K562 (cell line): ENCODE results near the gene SKOR1. TPM values are rescaled to one million over a fixed set of nuclear protein-coding genes. Genes with fewer than 3 reads are reported as not detected.

Experiments
- ATAC-seq: fragments of 200-7000 bp; cut with Tn5 transposase; 3 replicates; pipeline ENCODE4 v1.9.1; 2020; ENCODE audit warnings: moderate library complexity
- BruUV-seq: library from RNA; stranded (reverse); fragments of 400-500 nt; replicated peaks from 2 replicates; lab custom pipeline; 2021; lab: Mats Ljungman, UMichigan
- CTCF ChIA-PET: fragments of 300-600 bp; formaldehyde crosslinking; extraction: SDS; loops from one replicate; lab custom pipeline; 2021; ENCODE audit warnings: low intra/inter-chr PET ratio; lab: Yijun Ruan, JAX
- POLR2A ChIA-PET: fragments of 300-600, 350-650 bp; sonication (Branson Sonifier 250); formaldehyde crosslinking; extraction: SDS; loops from one replicate; lab custom pipeline; 2021; ENCODE audit warnings: antibody characterized with exemption, inconsistent platforms; lab: Yijun Ruan, JAX
- DNase-seq, 4 experiments: peaks; one replicate each; pipeline versions ENCODE4 v3.0.0 to v3.0.0-alpha.2; 2011 to 2018; ENCODE audit warnings: low spot score in 3 of 4, mixed read lengths in 3 of 4; ENCODE audit errors: extremely low read depth in 1 of 4
- FAIRE-seq: peaks from 2 replicates; lab custom pipeline; 2011; peaks lifted over from hg19 to GRCh38; lab: Jason Lieb, UNC
- H2AFZ ChIP-seq: 2 replicates; pipeline ENCODE4 v1.6.0; 2011; ENCODE audit warnings: low read depth, low read length, control low read depth, inconsistent platforms
- H3K27ac ChIP-seq: fragments of 200-600 bp; 3 replicates; pipeline ENCODE4 v1.8.0; 2011; ENCODE audit warnings: low read depth, mild to moderate bottlenecking, control low read depth, inconsistent platforms, low read length, moderate library complexity, mixed read lengths; ENCODE audit errors: extremely low read depth
- H3K27me3 ChIP-seq, 2 experiments: fragments of 300-600 bp in 1 of 2; 2 replicates in 1 of 2; 3 replicates in 1 of 2; pipeline versions ENCODE4 v1.6.0 to v1.8.0; 2011; ENCODE audit warnings: inconsistent platforms in 2 of 2, low read length in 2 of 2, mild to moderate bottlenecking in 1 of 2, mixed read lengths in 1 of 2, moderate library complexity in 1 of 2; ENCODE audit not compliant: control insufficient read depth in 2 of 2, insufficient read depth in 2 of 2
- H3K36me3 ChIP-seq: fragments of 300-600 bp; 3 replicates; pipeline ENCODE4 v1.8.0; 2011; ENCODE audit warnings: mild to moderate bottlenecking, low read length, inconsistent platforms; ENCODE audit not compliant: control insufficient read depth, insufficient read depth
- H3K4me1 ChIP-seq, 2 experiments: fragments of 200-600 bp in 1 of 2; replicated peaks in 1 of 2; 2 replicates in 1 of 2; 3 replicates in 1 of 2; pipeline versions ENCODE4 v1.5.1 to v1.8.0; 2011; ENCODE audit warnings: inconsistent platforms in 2 of 2, low read length in 2 of 2, mild to moderate bottlenecking in 1 of 2, mixed read lengths in 1 of 2, moderate library complexity in 1 of 2; ENCODE audit not compliant: control insufficient read depth in 2 of 2, insufficient read depth in 2 of 2
- H3K4me2 ChIP-seq: 2 replicates; pipeline ENCODE4 v1.6.1; 2011; ENCODE audit warnings: low read length, control low read depth, inconsistent platforms, mixed read lengths; ENCODE audit not compliant: insufficient read depth
- H3K4me3 ChIP-seq: fragments of 200-600 bp; sonication (generic), shearing (Covaris generic); 2 replicates; pipeline ENCODE4 v1.5.1; 2016; ENCODE audit warnings: control low read depth, inconsistent platforms
- H3K79me2 ChIP-seq: fragments of 200-600 bp; 3 replicates; pipeline ENCODE4 v1.8.0; 2011; ENCODE audit warnings: low read length, inconsistent platforms; ENCODE audit not compliant: control insufficient read depth, insufficient read depth
- H3K9ac ChIP-seq, 2 experiments: 2 replicates each; pipeline versions ENCODE4 v1.6.0 to v1.6.1; 2011; ENCODE audit warnings: low read depth in 2 of 2, low read length in 2 of 2, control low read depth in 1 of 2, inconsistent platforms in 1 of 2, mild to moderate bottlenecking in 1 of 2, mixed read lengths in 1 of 2; ENCODE audit not compliant: insufficient read depth in 1 of 2
- H3K9me1 ChIP-seq: one replicate; pipeline ENCODE4 v1.6.0; 2011; ENCODE audit warnings: inconsistent platforms, mild to moderate bottlenecking, low read length, moderate library complexity; ENCODE audit not compliant: control insufficient read depth, insufficient read depth
- H3K9me3 ChIP-seq: replicated peaks from 2 replicates; pipeline ENCODE4 v1.5.1; 2011; ENCODE audit warnings: low read depth, low read length, inconsistent platforms; ENCODE audit not compliant: control insufficient read depth, insufficient read depth
- H4K20me1 ChIP-seq: replicated peaks from 2 replicates; pipeline ENCODE4 v1.6.1; 2011; ENCODE audit warnings: low read length, inconsistent platforms, mixed read lengths; ENCODE audit not compliant: control insufficient read depth, insufficient read depth
- BACH1 ChIP-seq: fragments of 200-800 bp; sonication (Bioruptor generic); IDR thresholded peaks from 2 replicates; pipeline ENCODE4 v1.6.1; 2016; ENCODE audit warnings: missing genetic modification characterization, missing compliant biosample characterization
- CREB1 ChIP-seq, 2 experiments: sonication (generic) in 1 of 2; formaldehyde crosslinking in 1 of 2; IDR thresholded peaks; 2 replicates each; pipeline versions ENCODE4 v1.6.1 to v1.8.0; 2012 to 2022; ENCODE audit warnings: inconsistent platforms in 1 of 2, mild to moderate bottlenecking in 1 of 2, missing genetic modification reagents in 1 of 2, moderate library complexity in 1 of 2
- CREBBP ChIP-seq: IDR thresholded peaks from one replicate; pipeline ENCODE4 v1.6.1; 2012; ENCODE audit warnings: low read depth, mild to moderate bottlenecking, control low read depth, inconsistent platforms, low read length
- ETV1 ChIP-seq: fragments of 450-650 bp; conservative IDR thresholded peaks from 2 replicates; pipeline ENCODE4 v1.6.1; 2016; ENCODE audit warnings: missing genetic modification characterization, control low read depth, low read depth, missing compliant biosample characterization
- FOSL1 ChIP-seq: fragments of 200-800 bp; sonication (Bioruptor generic); conservative IDR thresholded peaks from 2 replicates; pipeline ENCODE4 v1.6.1; 2016; ENCODE audit warnings: missing genetic modification characterization, missing compliant biosample characterization
- FOXP1 ChIP-seq: sonication (generic); formaldehyde crosslinking; IDR thresholded peaks from 2 replicates; pipeline ENCODE4 v1.8.0; 2022; ENCODE audit warnings: mild to moderate bottlenecking, missing genetic modification reagents
- HNRNPLL ChIP-seq: fragments of 200-400 bp; formaldehyde crosslinking; IDR thresholded peaks from 2 replicates; pipeline ENCODE4 v1.6.1; 2017; ENCODE audit warnings: low read length, low read depth, mild to moderate bottlenecking; ENCODE audit not compliant: poor library complexity, severe bottlenecking
- RBBP5 ChIP-seq: fragments of 200-600 bp; sonication (generic); IDR thresholded peaks from 2 replicates; pipeline ENCODE4 v1.6.1; 2012; ENCODE audit warnings: borderline replicate concordance, mild to moderate bottlenecking, low read length, control low read depth, inconsistent platforms; ENCODE audit not compliant: insufficient read depth, poor library complexity, severe bottlenecking
- SMC3 ChIP-seq: conservative IDR thresholded peaks from 2 replicates; pipeline ENCODE4 v1.6.1; 2011; ENCODE audit warnings: low read depth, low read length, improper control_type of control experiment; ENCODE audit not compliant: insufficient read depth
- STAT5A ChIP-seq: IDR thresholded peaks from 2 replicates; pipeline ENCODE4 v1.6.1; 2012; ENCODE audit warnings: low read length, inconsistent platforms, borderline replicate concordance
- YBX1 ChIP-seq: fragments of 450-650 bp; IDR thresholded peaks from 2 replicates; pipeline ENCODE4 v1.7.1; 2016; ENCODE audit warnings: mild to moderate bottlenecking
- ZC3H4 ChIP-seq: sonication (generic); formaldehyde crosslinking; IDR thresholded peaks from 2 replicates; pipeline ENCODE4 v1.9.0; 2021; ENCODE audit warnings: missing genetic modification reagents, borderline replicate concordance
- ZFX ChIP-seq: sonication (generic); formaldehyde crosslinking; IDR thresholded peaks from 2 replicates; pipeline ENCODE4 v1.8.0; 2022; ENCODE audit warnings: mild to moderate bottlenecking, missing genetic modification reagents, moderate library complexity
- ZKSCAN8 ChIP-seq: fragments of 200-800 bp; sonication (Bioruptor generic); IDR thresholded peaks from 2 replicates; pipeline ENCODE4 v1.6.1; 2016; ENCODE audit warnings: missing genetic modification characterization, missing compliant biosample characterization
- ZSCAN32 ChIP-seq: fragments of 450-650 bp; formaldehyde crosslinking; IDR thresholded peaks from 2 replicates; pipeline ENCODE4 v1.4.0; 2020; ENCODE audit warnings: mild to moderate bottlenecking, moderate library complexity
- WGBS: fragments of 100-300 bp; shearing (Covaris generic); methylation state at CpG from one replicate; pipeline ENCODE4 v1.1.6; 2016; ENCODE audit warnings: low coverage, mixed read lengths; ENCODE audit not compliant: insufficient coverage; ENCODE audit errors: missing lambda C conversion rate; 5-methylcytosine and 5-hydroxymethylcytosine counted together
- in situ Hi-C: fragments of 300-500 bp; cut with MboI; formaldehyde crosslinking; loops from 4 replicates; pipeline ENCODE4 v1.15.0; 2018; ENCODE audit warnings: inconsistent platforms, mixed read lengths
- intact Hi-C: fragments of 100-400 bp; cut with micrococcal nuclease; formaldehyde crosslinking; loops from 2 replicates; pipeline ENCODE4 v1.14.2; 2022
- polyA plus RNA-seq, 8 experiments: library from polyadenylated mRNA; depleted of rRNA in 4 of 8; stranded (reverse) in 5 of 8; unstranded in 3 of 8; fragments of >200 nt; fragmentation: Nextera tagmentation in 2 of 8; fragmentation: Illumina TruSeq in 1 of 8; extraction: Ambion mirVana in 2 of 8; extraction: Trizol in 1 of 8; gene quantifications; 2 replicates each; pipeline versions ENCODE4 v1.2.1 to v1.2.3, GENCODE V29; 2011 to 2014; ENCODE audit warnings: inconsistent platforms in 1 of 8, missing spikeins in 1 of 8
- total RNA-seq, 7 experiments: library from RNA; depleted of rRNA in 6 of 7; stranded (reverse); fragments of >200 nt in 6 of 7; fragmentation: Illumina TruSeq in 2 of 7; extraction: Trizol in 2 of 7; gene quantifications; 2 replicates each; pipeline versions ENCODE4 v1.2.1 to v1.2.3, GENCODE V29; 2011 to 2021; ENCODE audit warnings: low replicate concordance in 1 of 7
- TF ChIP-seq, protein P1 (sequence below): sonication (generic); formaldehyde crosslinking; IDR thresholded peaks from 2 replicates; pipeline ENCODE4 v1.8.1; 2023; ENCODE audit warnings: mild to moderate bottlenecking, missing genetic modification reagents
- TF ChIP-seq, protein P2 (sequence below): fragments of 250-450 bp; sonication (Bioruptor Pico); IDR thresholded peaks from 2 replicates; pipeline ENCODE4 v1.8.0; 2022; ENCODE audit warnings: moderate library complexity, mild to moderate bottlenecking, inconsistent platforms

The SKOR1 gene
- total and polyA plus RNA-seq, 9 of the 15 experiments (the other 6 are each of a cell fraction or from before 2014, with no cell fraction given), result 0.04 to 0.41 (median 0.09) TPM; not detected in 3

DNA sequence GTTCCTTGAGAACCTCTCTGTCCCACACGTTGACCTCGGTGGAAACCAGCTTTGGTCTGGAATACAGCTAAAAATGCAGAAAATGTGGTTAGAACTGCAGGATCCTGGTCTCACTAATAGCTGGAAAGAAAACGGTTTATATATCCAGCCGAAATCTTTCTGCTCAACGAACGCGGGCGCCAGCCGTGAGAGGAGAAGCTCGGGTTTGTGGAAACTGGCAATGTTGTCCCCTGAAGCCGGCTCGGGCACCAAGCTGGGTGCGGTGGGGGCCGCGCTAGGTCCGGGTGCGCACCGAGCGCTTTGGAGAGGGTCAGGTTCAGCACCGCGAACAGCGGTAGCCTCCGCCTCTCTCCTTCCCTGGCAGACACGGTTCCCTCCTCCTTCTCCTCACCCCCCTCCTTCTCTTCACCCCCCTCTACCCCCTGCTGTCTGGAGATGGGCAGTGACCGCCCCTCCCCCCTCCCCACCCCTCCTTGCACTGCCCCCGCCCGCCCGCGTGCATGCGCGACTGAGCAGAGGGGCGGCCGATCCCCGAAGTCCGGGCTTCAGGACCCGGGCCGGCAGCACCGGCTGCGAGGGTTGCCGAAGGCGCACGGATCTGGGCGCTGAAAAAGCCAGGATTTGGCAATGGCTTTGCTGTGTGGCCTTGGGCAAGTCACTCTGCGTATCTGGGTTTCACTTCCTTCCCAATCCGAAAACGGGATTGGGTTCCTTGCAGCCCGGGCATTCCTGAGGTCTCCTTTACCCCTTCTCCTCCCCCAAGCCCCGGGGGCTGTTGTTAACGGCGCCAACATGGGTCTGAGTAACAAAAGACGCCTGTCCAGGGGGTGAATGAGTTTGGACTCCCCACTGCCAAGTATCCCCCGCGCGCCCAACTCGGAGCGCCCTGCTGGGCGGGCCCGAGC, at the start of gene SKOR1 (continued):
- TF ChIP-seq, protein P1, sequence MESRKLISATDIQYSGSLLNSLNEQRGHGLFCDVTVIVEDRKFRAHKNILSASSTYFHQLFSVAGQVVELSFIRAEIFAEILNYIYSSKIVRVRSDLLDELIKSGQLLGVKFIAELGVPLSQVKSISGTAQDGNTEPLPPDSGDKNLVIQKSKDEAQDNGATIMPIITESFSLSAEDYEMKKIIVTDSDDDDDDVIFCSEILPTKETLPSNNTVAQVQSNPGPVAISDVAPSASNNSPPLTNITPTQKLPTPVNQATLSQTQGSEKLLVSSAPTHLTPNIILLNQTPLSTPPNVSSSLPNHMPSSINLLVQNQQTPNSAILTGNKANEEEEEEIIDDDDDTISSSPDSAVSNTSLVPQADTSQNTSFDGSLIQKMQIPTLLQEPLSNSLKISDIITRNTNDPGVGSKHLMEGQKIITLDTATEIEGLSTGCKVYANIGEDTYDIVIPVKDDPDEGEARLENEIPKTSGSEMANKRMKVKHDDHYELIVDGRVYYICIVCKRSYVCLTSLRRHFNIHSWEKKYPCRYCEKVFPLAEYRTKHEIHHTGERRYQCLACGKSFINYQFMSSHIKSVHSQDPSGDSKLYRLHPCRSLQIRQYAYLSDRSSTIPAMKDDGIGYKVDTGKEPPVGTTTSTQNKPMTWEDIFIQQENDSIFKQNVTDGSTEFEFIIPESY (CRISPR knock-in tag), result peak; percentile 54; the same call in 1 of the 2 replicates
- no peak for TF ChIP-seq SMC3
- TF ChIP-seq, all 486 proteins: peak for 2

DNA sequence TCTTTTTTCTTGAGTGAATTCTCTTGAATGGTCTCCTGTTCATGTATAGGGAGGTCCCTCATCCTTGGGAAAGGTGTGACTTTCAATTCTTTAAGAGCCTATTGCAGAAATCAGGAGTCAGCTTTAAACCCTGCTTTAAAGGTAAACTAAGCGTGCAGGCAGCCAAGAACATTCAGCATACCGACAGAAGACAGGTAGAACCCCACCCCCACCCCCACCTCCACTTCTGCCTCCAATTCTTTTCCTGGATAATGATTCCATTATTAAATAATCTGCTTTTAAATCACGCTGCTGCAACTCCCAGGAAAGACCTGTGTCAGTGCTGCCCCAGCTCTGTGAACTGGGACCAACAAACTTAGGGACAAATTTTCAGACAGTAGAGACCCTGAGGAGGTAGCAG, 49.3 kb upstream of the SKOR1 start:
- 46% methylated on average over 3 of the region's 3 CpGs for WGBS
- intact Hi-C loops (no loop called here), in situ Hi-C loops (no loop called here)
- Histone ChIP-seq H4K20me1 (no peaks in the 10 kb centered on the region), H3K4me3 (no peak overlapping the region), H3K79me2 (no peaks in the 10 kb centered on the region), H3K9me1 (no peaks in the 10 kb centered on the region), H3K36me3 (no peaks in the 10 kb centered on the region), H3K9ac (no peak overlapping the region), H3K27me3 (no peaks in the 10 kb centered on the region), H3K4me1 (peaks cover 3 to 21% of the 10 kb centered on the region in 2 experiments; a peak in 4 of 5 replicates), H3K9me3 (no peaks in the 10 kb centered on the region), H3K27ac (no peak overlapping the region), H3K4me2 (no peak overlapping the region), H2AFZ (no peak overlapping the region)
- ATAC-seq (no peak), FAIRE-seq (no peak), DNase-seq (no peak)
- CTCF ChIA-PET, result no interaction called here
- no TSS peak for BruUV-seq
- POLR2A ChIA-PET, result no interaction called here
- TF ChIP-seq CREB1 (IDR thresholded peaks at IDR 0.05), result no peak
- no peak for TF ChIP-seq CREB1 (CRISPR knock-in tag; IDR thresholded peaks at IDR 0.05)
- no peak for TF ChIP-seq FOSL1 (tag)
- TF ChIP-seq HNRNPLL, result no peak
- TF ChIP-seq FOXP1, result no peak
- no peak for TF ChIP-seq ZKSCAN8 (CRISPR knock-in tag)
- no peak for TF ChIP-seq ZFX
- TF ChIP-seq RBBP5, result no peak
- TF ChIP-seq, protein P2, sequence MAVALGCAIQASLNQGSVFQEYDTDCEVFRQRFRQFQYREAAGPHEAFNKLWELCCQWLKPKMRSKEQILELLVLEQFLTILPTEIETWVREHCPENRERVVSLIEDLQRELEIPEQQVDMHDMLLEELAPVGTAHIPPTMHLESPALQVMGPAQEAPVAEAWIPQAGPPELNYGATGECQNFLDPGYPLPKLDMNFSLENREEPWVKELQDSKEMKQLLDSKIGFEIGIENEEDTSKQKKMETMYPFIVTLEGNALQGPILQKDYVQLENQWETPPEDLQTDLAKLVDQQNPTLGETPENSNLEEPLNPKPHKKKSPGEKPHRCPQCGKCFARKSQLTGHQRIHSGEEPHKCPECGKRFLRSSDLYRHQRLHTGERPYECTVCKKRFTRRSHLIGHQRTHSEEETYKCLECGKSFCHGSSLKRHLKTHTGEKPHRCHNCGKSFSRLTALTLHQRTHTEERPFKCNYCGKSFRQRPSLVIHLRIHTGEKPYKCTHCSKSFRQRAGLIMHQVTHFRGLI (CRISPR knock-in tag), result no peak
- TF ChIP-seq BACH1 (tag), result no peak
- TF ChIP-seq STAT5A, result no peak
- TF ChIP-seq ETV1 (tag), result no peak
- TF ChIP-seq YBX1, result no peak
- TF ChIP-seq SMC3, result no peak
- no peak for TF ChIP-seq ZC3H4 (CRISPR knock-in tag)
- TF ChIP-seq CREBBP, result no peak
- no peak for TF ChIP-seq ZSCAN32 (CRISPR knock-in tag)
